NB4 (cell line): ENCODE measurements around the gene HPCA.

ENCODE experiments used
- DNase-seq: peaks from one replicate; pipeline ENCODE4 v3.0.0; 2010; ENCODE audit warnings: low read depth
- H3K4me3 ChIP-seq: one replicate; pipeline ENCODE4 v1.5.1; 2011; ENCODE audit warnings: mild to moderate bottlenecking, low read depth, low read length, moderate library complexity
- MYC ChIP-seq: IDR thresholded peaks from 2 replicates; pipeline ENCODE4 v1.6.1; 2011; ENCODE audit warnings: low read depth, low read length
- POLR2A ChIP-seq: IDR thresholded peaks from 2 replicates; pipeline ENCODE4 v1.6.1; 2011; ENCODE audit warnings: mild to moderate bottlenecking; ENCODE audit not compliant: insufficient read length; ENCODE audit errors: extremely low read depth
- TF ChIP-seq, protein P1 (sequence below): IDR thresholded peaks from 2 replicates; pipeline ENCODE4 v1.6.1; 2011; ENCODE audit warnings: low read depth, low read length
- TF ChIP-seq, protein P2 (sequence below): IDR thresholded peaks from one replicate; pipeline ENCODE4 v1.5.1; 2012; ENCODE audit warnings: low read depth, low read length

The HPCA gene

DNA sequence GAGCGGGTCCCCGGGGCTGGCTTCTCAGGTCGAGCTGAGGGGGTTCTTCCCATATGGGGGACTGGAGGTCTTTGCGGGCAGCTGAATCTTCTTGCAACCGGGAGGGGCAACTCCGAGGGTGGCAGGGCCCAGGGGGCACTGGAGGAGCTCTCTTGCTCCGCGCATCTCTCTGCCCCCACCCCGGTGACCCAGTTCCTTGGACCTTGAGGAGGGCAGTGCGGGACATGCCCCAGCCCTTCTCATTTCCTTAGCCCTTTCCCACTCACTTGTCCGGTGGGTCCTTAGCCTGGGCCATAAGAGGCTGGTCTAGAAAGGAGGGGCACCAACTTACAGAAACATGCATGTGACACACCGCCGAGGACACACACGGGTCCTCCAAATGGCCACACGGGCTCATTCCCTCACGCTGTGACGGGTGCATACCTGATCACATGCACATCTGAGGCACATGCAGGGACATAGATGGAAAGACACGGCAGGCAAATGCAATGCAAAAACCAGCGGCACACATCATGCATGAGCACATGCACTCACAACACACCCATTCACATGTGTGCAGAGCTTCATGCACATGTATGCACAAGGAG is 630 bp downstream of the HPCA start:
- no peak for TF ChIP-seq POLR2A
- TF ChIP-seq, protein P1, sequence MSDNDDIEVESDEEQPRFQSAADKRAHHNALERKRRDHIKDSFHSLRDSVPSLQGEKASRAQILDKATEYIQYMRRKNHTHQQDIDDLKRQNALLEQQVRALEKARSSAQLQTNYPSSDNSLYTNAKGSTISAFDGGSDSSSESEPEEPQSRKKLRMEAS, result no peak
- TF ChIP-seq, protein P2, sequence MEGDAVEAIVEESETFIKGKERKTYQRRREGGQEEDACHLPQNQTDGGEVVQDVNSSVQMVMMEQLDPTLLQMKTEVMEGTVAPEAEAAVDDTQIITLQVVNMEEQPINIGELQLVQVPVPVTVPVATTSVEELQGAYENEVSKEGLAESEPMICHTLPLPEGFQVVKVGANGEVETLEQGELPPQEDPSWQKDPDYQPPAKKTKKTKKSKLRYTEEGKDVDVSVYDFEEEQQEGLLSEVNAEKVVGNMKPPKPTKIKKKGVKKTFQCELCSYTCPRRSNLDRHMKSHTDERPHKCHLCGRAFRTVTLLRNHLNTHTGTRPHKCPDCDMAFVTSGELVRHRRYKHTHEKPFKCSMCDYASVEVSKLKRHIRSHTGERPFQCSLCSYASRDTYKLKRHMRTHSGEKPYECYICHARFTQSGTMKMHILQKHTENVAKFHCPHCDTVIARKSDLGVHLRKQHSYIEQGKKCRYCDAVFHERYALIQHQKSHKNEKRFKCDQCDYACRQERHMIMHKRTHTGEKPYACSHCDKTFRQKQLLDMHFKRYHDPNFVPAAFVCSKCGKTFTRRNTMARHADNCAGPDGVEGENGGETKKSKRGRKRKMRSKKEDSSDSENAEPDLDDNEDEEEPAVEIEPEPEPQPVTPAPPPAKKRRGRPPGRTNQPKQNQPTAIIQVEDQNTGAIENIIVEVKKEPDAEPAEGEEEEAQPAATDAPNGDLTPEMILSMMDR, result no peak
- no peak for TF ChIP-seq MYC
- H3K4me3 ChIP-seq, result no peak overlapping the region
- DNase-seq, result no peak

GRCh38 chr1:32887623-32888022 is 1.3 kb downstream of the HPCA start:
- no peak overlapping the region for H3K4me3 ChIP-seq
- DNase-seq, result no peak

DNA sequence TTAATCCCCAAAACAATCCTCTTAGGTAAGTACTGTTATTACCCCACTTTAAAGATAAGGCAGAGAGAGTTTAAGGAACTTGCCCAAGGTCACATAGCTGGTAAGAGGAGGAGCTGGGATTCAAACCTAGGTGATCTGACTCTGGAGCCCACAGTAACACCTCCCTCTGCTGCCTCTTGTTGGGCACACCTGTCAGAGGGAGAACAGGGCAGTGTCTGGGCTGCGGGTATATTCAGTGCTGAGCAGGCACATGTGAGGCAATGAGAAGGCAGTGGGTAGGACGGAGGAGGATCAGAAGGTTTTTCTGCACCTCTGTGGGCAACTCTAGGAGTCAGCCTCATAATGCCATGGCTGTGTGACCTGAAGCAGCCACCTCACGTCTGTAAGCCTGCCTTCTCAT is 1.8 kb downstream of the HPCA start:
- TF ChIP-seq, protein P2, result no peak
- TF ChIP-seq, protein P1, result no peak
- no peak for TF ChIP-seq POLR2A
- no peak for TF ChIP-seq MYC
- H3K4me3 ChIP-seq, result no peak overlapping the region
- no peak for DNase-seq

More at GRCh38 chr1:32887623-32888022, 1.3 kb downstream of the HPCA start:
- TF ChIP-seq, protein P2, result no peak
- TF ChIP-seq MYC (no peak), POLR2A (no peak)
- TF ChIP-seq, protein P1, result no peak

- TF ChIP-seq, protein P2, result no peak
- no peak for TF ChIP-seq MYC
- TF ChIP-seq, protein P1, result no peak
- TF ChIP-seq POLR2A, result no peak
- H3K4me3 ChIP-seq, result no peak overlapping the region
- DNase-seq, result no peak
Measured at GRCh38 chr1:32888677-32889420, 2.6 kb downstream of the HPCA start.

DNA sequence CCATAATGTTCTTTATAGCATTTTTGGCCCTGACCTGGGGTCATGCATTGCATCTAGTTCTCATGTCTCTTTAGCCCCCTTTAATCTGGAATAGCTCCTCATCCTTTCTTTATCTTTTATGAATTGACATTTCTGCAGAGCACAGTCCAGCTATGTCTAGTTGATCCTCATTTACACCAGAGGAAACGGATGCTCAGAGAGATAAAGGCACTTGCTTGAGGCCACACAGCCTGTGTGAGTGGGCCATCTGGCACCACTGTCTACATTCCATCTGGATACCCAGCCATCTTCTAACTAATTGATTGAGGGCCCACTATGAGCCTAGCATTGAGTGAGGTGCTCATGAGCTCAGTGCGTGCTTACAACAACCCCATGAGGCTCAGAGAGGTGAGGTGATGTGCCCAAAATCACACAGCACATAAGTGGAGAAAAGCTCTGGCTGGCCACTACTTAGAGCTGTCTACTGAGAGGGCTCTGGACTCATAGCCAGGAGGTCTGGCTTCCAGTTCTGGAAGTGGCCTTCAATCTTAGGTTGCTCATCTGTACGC is 3.5 kb downstream of the HPCA start:
- DNase-seq, result no peak
- no peak overlapping the region for H3K4me3 ChIP-seq
- TF ChIP-seq POLR2A (no peak), MYC (no peak)
- TF ChIP-seq, protein P1, result no peak
- TF ChIP-seq, protein P2, result no peak
